ENCODE results near the gene LSAMP.

DNA sequence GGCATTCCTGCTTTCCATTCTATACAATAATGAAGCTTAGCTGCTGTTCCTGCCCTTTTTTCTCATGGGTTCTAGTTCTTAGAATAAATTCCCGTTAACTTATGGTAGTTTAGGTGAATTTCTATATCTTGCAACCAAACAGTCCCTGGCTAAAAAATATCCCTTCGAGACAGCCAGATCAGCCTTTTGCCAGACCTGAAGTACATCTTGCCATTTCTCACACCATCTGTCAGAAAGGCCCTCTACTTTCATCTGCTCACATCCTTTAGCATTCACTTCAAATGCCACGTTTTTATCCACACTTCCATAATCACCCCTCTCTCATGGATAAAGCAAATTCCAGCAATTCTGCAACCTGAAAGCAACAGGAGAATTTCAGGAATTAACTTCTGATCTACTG lies 676.6 kb downstream of the LSAMP start:
- TF ChIP-seq, protein P1, sequence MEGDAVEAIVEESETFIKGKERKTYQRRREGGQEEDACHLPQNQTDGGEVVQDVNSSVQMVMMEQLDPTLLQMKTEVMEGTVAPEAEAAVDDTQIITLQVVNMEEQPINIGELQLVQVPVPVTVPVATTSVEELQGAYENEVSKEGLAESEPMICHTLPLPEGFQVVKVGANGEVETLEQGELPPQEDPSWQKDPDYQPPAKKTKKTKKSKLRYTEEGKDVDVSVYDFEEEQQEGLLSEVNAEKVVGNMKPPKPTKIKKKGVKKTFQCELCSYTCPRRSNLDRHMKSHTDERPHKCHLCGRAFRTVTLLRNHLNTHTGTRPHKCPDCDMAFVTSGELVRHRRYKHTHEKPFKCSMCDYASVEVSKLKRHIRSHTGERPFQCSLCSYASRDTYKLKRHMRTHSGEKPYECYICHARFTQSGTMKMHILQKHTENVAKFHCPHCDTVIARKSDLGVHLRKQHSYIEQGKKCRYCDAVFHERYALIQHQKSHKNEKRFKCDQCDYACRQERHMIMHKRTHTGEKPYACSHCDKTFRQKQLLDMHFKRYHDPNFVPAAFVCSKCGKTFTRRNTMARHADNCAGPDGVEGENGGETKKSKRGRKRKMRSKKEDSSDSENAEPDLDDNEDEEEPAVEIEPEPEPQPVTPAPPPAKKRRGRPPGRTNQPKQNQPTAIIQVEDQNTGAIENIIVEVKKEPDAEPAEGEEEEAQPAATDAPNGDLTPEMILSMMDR (IDR thresholded peaks at IDR 0.05) = no peak
- TF ChIP-seq POLR2A (IDR thresholded peaks at IDR 0.05) = no peak
